ENCODE data around the gene TMEM109.

GRCh38 chr11:60868682-60869450 is 45.1 kb upstream of the TMEM109 start:
- TF ChIP-seq CTCF (IDR thresholded peaks at IDR 0.05), result no peak
- TF ChIP-seq POLR2A (IDR thresholded peaks at IDR 0.05), result no peak
